ENCODE measurements around the gene TFDP2. TPM values are rescaled to one million over a fixed set of nuclear protein-coding genes. Genes with fewer than 3 reads are reported as not detected.

TFDP2 gene
- total and polyA plus RNA-seq, 2 of the 8 experiments (the other 6 are each of a cell fraction or from before 2014, with no cell fraction given), result 41.1 to 119 TPM

DNA sequence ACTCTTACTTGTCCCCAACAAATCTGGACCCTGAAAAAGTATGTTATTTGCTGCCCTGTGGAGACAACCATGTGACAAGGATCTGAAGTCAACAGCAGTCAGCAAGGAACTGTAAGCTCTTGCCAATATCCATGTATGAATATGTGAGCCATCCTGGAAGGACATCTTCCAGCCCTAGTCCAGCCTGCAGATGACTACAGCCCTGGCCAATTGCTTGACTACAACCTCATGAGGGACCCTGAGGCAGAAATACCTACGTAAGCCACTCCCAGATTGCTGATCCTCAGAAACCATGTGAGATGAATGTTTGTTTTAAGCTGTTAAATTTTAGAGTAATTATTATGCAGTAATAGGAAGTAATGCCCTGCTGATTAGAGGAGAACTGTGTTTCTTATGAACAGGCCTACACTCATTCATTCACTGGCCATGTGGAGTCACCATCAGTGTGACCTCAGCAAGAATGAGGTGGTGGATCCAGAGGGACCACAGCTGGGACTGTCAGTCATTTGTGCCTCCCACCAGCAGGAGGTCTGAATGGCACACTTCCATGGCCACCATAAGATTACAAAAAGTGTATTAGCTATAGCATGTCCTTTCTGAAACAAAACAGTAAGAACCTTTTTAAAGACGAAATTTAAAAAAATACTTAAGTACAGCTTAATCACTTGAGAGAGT is 92.6 kb downstream of the TFDP2 start:
- WGBS, 2 experiments (ENCODE audit: extremely low coverage in 1 of 2, insufficient coverage in 1 of 2, insufficient read length in 1 of 2, insufficient replicate concordance in 2 of 2, low coverage in 1 of 2, low lambda C conversion rate in 2 of 2, missing lambda C conversion rate in 1 of 2), result 97% methylated on average over 2 of the region's 2 CpGs; no CpG with 5 or more reads in 1 of the 2 experiments
- no peaks in the 10 kb centered on the region for H3K9me3 ChIP-seq (ENCODE audit: insufficient read depth in 2 of 2, low read depth in 1 of 2, low read length in 1 of 2)
- H2AFZ ChIP-seq (ENCODE audit: low read length), result no peak overlapping the region
- H2BK12ac ChIP-seq (ENCODE audit: low read depth, low read length), result no peak overlapping the region
- no peak overlapping the region for H3K4me3 ChIP-seq (ENCODE audit: extremely low read depth in 1 of 4, insufficient read depth in 2 of 4, low read depth in 3 of 4, low read length in 4 of 4)
- ChIA-PET CTCF (ENCODE audit: partially characterized antibody) (interaction anchor here (1.3 kb wide), 1 partner anchor 100 kb away, joined by 4 read pairs; no protein-coding TSS in a partner anchor), POLR2A (ENCODE audit: partially characterized antibody) (no interaction called here)
- no peaks in the 10 kb centered on the region for H3K79me2 ChIP-seq (ENCODE audit: control insufficient read depth in 1 of 2, insufficient read depth in 2 of 2, low read length in 2 of 2)
- no peak overlapping the region for H3K4ac ChIP-seq (replicated peaks; ENCODE audit: insufficient read length, low read depth, low read length)
- H3K56ac ChIP-seq (replicated peaks; ENCODE audit: insufficient read length, low read depth, low read length), result no peak overlapping the region
- H3K23ac ChIP-seq (ENCODE audit: insufficient read length), result no peak overlapping the region
- no peak overlapping the region for H4K91ac ChIP-seq (replicated peaks; ENCODE audit: insufficient read length, low read length)
- H3K9ac ChIP-seq (replicated peaks in 1 of 4; ENCODE audit: extremely low read depth in 1 of 4, low read depth in 3 of 4, low read length in 3 of 4), result no peak overlapping the region
- H3K27me3 ChIP-seq (replicated peaks in 1 of 4; ENCODE audit: control insufficient read depth in 3 of 4, extremely low read depth in 1 of 4, insufficient read depth in 3 of 4, low read length in 3 of 4), result no peaks in the 10 kb centered on the region
- no peak overlapping the region for H4K8ac ChIP-seq (ENCODE audit: extremely low read depth, insufficient read depth, low read length)
- H3K14ac ChIP-seq (ENCODE audit: insufficient read length), result no peak overlapping the region
- peaks cover under 1% of the 10 kb centered on the region; the same call in 1 of the 2 replicates for H3K23me2 ChIP-seq (ENCODE audit: low read depth, low read length)
- no peak overlapping the region for H2BK20ac ChIP-seq (ENCODE audit: low read length)
- H4K5ac ChIP-seq (ENCODE audit: insufficient read length, low read depth, low read length), result no peak overlapping the region
- no peak overlapping the region for H2BK120ac ChIP-seq (replicated peaks; ENCODE audit: low read depth, low read length)
- DNase-seq (ENCODE audit: low read depth in 1 of 2, low spot score in 2 of 2) (no peak), FAIRE-seq (no peak)
- no peak overlapping the region for H3K18ac ChIP-seq (ENCODE audit: extremely low read depth, low read length)
- H2BK5ac ChIP-seq (ENCODE audit: low read depth, low read length), result no peak overlapping the region
- H3K79me1 ChIP-seq (ENCODE audit: low read depth, low read length), result no peaks in the 10 kb centered on the region
- no peaks in the 10 kb centered on the region for H4K20me1 ChIP-seq (replicated peaks in 1 of 2; ENCODE audit: control insufficient read depth in 1 of 2, insufficient read depth in 2 of 2, low read length in 2 of 2)
- H2AK5ac ChIP-seq (ENCODE audit: low read depth, low read length), result no peak overlapping the region
- no peak overlapping the region for H2BK15ac ChIP-seq (ENCODE audit: low read length)
- no peak overlapping the region for H3K27ac ChIP-seq (ENCODE audit: low read depth, low read length)
- H3K36me3 ChIP-seq (ENCODE audit: control insufficient read depth in 2 of 4, insufficient read depth in 4 of 4, low read length in 3 of 4), result no peaks in the 10 kb centered on the region
- H3K4me1 ChIP-seq (replicated peaks in 1 of 4; ENCODE audit: control insufficient read depth in 3 of 4, insufficient read depth in 4 of 4, low read length in 3 of 4), result peaks cover 0 to 2% (median 0%) of the 10 kb centered on the region in 4 experiments; a peak in 2 of 7 replicates
- H3K4me2 ChIP-seq (ENCODE audit: insufficient read depth in 1 of 2, low read depth in 2 of 2, low read length in 2 of 2), result no peak overlapping the region
- TF ChIP-seq TEAD4 (IDR thresholded peaks at IDR 0.05; ENCODE audit: low read depth, low read length), result no peak
- TF ChIP-seq BACH1 (IDR thresholded peaks at IDR 0.05; ENCODE audit: low read length), result no peak
- no peak for TF ChIP-seq POLR2AphosphoS5 (IDR thresholded peaks at IDR 0.05; ENCODE audit: low read depth, low read length)
- TF ChIP-seq CTCF (IDR thresholded peaks at IDR 0.05; ENCODE audit: control extremely low read depth in 1 of 3, insufficient read depth in 1 of 3, low read depth in 1 of 3, low read length in 3 of 3), result no peak
- TF ChIP-seq YY1 (IDR thresholded peaks at IDR 0.05; ENCODE audit: low read depth, low read length), result no peak
- TF ChIP-seq EZH2 (IDR thresholded peaks at IDR 0.05; ENCODE audit: low read depth, low read length, severe bottlenecking), result no peak
- no peak for TF ChIP-seq GTF2F1 (IDR thresholded peaks at IDR 0.05; ENCODE audit: borderline replicate concordance, low read depth, low read length)
- TF ChIP-seq EGR1 (IDR thresholded peaks at IDR 0.05; ENCODE audit: borderline replicate concordance, low read depth, low read length), result no peak

Measured in H1 (cell line).